ENCODE results near the gene CACNB4.
"Not testable (repeated sequence)": the region's sequence is repeated elsewhere in the genome, so short reads cannot be mapped to it uniquely, and the experiment has no call there.

Gene CACNB4

GRCh38 chr2:152005607-152006006, 93.2 kb downstream of the CACNB4 start:
- no peak for TF ChIP-seq CTCF (IDR thresholded peaks at IDR 0.05; ENCODE audit: low read depth, low read length)
- Histone ChIP-seq H3K27ac (no peak overlapping the region), H3K4me3 (ENCODE audit: low read depth, low read length) (no peak overlapping the region), H3K36me3 (no peaks in the 10 kb centered on the region), H3K9me3 (ENCODE audit: severe bottlenecking) (no peaks in the 10 kb centered on the region), H3K27me3 (ENCODE audit: insufficient read depth, low read depth, severe bottlenecking) (no peaks in the 10 kb centered on the region)
- no peak for DNase-seq

GRCh38 chr2:152003283-152003682, 95.6 kb downstream of the CACNB4 start:
- not testable (repeated sequence) for H3K36me3 ChIP-seq; H3K27me3 ChIP-seq (ENCODE audit: insufficient read depth, low read depth, severe bottlenecking); H3K4me3 ChIP-seq (ENCODE audit: low read depth, low read length); H3K9me3 ChIP-seq (ENCODE audit: severe bottlenecking); DNase-seq; H3K27ac ChIP-seq

- peak; percentile 83 for TF ChIP-seq CTCF (IDR thresholded peaks at IDR 0.05; ENCODE audit: low read depth, low read length)
- H3K27ac ChIP-seq, result no peak overlapping the region
- H3K4me3 ChIP-seq (ENCODE audit: low read depth, low read length), result no peak overlapping the region
- no peaks in the 10 kb centered on the region for H3K36me3 ChIP-seq
- H3K9me3 ChIP-seq (ENCODE audit: severe bottlenecking), result no peaks in the 10 kb centered on the region
- H3K27me3 ChIP-seq (ENCODE audit: insufficient read depth, low read depth, severe bottlenecking), result no peaks in the 10 kb centered on the region
- DNase-seq, result peak; percentile 73
Observed at GRCh38 chr2:151999053-151999452, 99.8 kb downstream of the CACNB4 start.

- no peak for TF ChIP-seq CTCF (IDR thresholded peaks at IDR 0.05; ENCODE audit: low read depth, low read length)
- Histone ChIP-seq H3K9me3 (ENCODE audit: severe bottlenecking) (no peaks in the 10 kb centered on the region), H3K4me3 (ENCODE audit: low read depth, low read length) (no peak overlapping the region), H3K36me3 (no peaks in the 10 kb centered on the region), H3K27me3 (ENCODE audit: insufficient read depth, low read depth, severe bottlenecking) (no peaks in the 10 kb centered on the region), H3K27ac (no peak overlapping the region)
- DNase-seq, result no peak
Observed at GRCh38 chr2:151996243-151997003, 102.4 kb downstream of the CACNB4 start.

GRCh38 chr2:151995161-151995557, 103.7 kb downstream of the CACNB4 start:
- DNase-seq, result no peak
- no peak overlapping the region for H3K27ac ChIP-seq
- no peaks in the 10 kb centered on the region for H3K9me3 ChIP-seq (ENCODE audit: severe bottlenecking)
- TF ChIP-seq CTCF (IDR thresholded peaks at IDR 0.05; ENCODE audit: low read depth, low read length), result no peak
- H3K27me3 ChIP-seq (ENCODE audit: insufficient read depth, low read depth, severe bottlenecking), result no peaks in the 10 kb centered on the region
- H3K4me3 ChIP-seq (ENCODE audit: low read depth, low read length), result no peak overlapping the region
- no peaks in the 10 kb centered on the region for H3K36me3 ChIP-seq

- H3K9me3 ChIP-seq (ENCODE audit: severe bottlenecking); H3K27me3 ChIP-seq (ENCODE audit: insufficient read depth, low read depth, severe bottlenecking); H3K27ac ChIP-seq; H3K4me3 ChIP-seq (ENCODE audit: low read depth, low read length); H3K36me3 ChIP-seq; DNase-seq: not testable (repeated sequence)
Observed at GRCh38 chr2:151994178-151994577, 104.7 kb downstream of the CACNB4 start.

GRCh38 chr2:151991010-151991409, 107.8 kb downstream of the CACNB4 start:
- Histone ChIP-seq H3K9me3 (ENCODE audit: severe bottlenecking) (no peaks in the 10 kb centered on the region), H3K27ac (no peak overlapping the region), H3K36me3 (no peaks in the 10 kb centered on the region), H3K27me3 (ENCODE audit: insufficient read depth, low read depth, severe bottlenecking) (no peaks in the 10 kb centered on the region), H3K4me3 (ENCODE audit: low read depth, low read length) (no peak overlapping the region)
- no peak for TF ChIP-seq CTCF (IDR thresholded peaks at IDR 0.05; ENCODE audit: low read depth, low read length)
- DNase-seq, result no peak

Measured in WERI-Rb-1 (cell line).